ENCODE measurements around the gene TOX3.

Gene TOX3

DNA sequence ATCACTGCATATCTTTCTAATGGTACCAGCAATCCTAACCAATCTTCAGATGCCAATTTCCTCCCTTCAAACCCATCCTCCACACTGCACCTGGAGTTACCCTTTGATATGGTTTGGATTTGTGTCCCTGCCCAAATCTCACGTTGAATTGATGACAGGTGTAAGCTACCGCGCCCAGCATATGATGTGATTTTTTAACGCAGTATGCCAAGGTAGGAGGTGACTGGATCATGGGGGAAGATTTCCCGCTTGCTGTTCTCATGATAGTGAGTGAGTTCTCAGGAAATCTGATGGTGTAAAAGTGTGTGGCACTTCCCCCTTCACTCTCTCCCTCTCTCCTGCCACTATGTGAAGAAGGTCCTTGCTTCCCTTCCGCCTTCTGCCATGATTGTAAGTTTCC is 57.0 kb downstream of the TOX3 start:
- DNase-seq: no peak

DNA sequence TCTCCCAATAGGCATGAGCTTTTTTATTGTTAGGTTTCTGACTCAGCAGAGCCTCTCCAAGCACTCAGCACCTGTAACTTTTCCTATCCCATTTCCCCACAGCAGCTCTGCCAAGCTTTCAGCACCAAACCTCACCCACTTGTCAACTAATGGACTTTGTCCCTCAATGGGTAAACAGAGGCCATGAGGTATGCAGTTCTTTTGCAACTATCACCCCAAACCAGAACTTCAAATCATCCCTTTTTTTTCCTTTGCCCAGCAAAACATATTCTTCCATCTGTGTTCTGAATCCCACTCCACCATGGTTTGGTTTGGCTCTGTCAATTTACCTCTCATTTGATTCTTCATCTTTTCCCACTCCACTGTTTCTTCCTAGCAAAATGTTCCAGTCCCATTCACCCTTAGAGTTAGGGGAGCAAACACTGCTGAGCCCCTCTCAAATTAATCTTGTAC is 58.1 kb downstream of the TOX3 start:
- DNase-seq: no peak

DNA sequence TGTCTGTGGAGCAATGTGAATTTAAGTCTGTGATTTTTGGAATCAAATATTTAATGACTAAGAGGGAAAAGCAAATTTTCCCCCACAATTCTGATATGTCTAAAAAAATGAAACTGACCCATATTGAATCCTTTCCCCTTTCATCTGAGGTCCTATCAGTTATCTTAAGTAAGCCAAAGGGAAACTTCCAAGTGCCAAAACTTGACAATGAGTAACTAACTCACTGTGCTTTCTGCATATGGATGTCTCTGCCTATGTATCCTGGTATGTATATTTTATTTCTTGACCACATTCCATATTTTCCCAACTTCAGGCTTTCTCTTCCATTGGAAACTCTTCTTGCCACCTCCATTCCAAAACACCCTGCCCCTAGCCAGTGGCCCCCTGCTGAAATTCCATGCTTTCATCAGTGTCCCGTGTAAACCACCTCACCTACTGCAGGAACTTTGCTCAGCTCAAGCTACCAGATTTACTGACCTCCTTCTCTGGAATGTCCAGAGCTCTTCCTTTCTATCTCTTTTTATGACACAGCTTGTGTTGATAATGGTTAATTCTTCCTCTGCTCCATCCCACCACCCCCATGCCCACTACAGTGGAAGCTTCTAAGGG is 59.0 kb downstream of the TOX3 start:
- DNase-seq: no peak

DNA sequence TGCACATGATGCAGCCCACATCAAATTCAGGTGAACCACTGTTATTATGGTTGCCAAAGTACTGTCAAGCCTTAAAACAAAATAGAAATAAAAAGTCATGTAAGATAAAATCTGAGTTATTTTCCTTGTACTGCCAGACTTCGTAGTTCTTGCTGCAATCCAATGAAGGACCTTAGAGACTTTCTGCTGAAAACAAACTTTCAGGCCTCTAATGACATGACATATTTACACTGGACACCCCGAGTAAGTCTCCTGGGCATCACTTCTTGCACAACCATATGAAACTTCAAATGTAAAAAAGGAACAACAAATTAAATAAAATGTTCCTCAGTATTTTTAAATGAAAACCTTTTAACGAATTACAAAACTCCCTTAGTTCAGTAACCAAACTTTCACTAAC is 66.7 kb downstream of the TOX3 start:
- no peak for DNase-seq

DNA sequence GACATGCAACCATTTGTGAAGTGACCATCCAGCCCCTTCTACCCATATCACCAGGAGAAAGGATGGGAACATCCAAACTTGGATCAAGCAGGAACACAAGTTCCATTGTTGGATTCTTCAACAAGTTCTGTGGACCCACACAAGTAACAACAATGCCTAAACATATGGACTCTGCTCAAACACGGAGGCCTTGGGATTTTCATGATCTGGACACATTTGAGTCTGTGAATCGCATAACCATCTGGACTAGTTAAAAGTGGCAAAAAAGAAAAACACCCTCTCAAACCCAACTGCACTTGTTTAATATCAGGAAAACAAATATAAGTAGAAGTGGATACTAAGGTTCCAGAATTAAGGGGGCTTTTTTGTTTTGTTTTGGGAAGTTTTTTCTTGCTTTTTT is 70.8 kb downstream of the TOX3 start:
- no peak for DNase-seq

DNA sequence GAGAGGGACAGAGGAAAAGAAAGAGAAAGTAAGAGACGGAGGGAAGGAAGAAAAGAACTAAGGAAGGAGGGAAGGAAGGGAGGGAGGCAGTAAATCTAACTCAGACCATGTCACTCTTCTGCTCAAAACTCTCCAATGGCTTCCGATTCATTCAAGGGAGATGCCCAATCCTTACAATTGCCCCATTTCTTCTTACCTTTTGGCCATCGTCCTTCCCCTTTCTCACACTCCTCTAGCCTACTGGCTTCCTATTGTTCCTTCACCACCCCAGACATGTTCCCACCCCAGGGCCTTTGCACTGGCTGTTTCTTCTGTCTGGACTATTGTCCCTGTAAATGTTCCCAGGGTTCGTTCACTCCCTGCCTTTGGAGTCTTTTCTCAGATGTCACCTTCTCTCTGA is 72.3 kb downstream of the TOX3 start:
- no peak for DNase-seq

DNA sequence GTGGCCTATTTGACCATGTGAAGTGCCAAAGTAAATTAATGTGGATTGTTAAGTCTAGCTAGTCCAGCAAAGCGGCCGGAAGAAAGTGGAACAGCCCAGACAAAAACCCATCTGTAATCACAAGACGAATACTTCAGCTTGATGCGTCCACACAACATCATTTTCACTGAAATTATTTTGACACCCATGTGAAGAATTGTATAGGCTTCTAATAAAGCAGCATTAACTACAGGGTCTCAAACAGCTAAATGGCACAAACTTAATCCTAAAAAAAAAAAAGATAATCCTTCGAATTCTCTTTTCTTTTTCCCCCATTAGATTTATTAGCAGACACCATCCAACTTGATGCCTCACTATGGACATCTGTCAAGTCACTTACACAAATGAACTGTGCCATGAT is 73.8 kb downstream of the TOX3 start:
- no peak for DNase-seq

DNA sequence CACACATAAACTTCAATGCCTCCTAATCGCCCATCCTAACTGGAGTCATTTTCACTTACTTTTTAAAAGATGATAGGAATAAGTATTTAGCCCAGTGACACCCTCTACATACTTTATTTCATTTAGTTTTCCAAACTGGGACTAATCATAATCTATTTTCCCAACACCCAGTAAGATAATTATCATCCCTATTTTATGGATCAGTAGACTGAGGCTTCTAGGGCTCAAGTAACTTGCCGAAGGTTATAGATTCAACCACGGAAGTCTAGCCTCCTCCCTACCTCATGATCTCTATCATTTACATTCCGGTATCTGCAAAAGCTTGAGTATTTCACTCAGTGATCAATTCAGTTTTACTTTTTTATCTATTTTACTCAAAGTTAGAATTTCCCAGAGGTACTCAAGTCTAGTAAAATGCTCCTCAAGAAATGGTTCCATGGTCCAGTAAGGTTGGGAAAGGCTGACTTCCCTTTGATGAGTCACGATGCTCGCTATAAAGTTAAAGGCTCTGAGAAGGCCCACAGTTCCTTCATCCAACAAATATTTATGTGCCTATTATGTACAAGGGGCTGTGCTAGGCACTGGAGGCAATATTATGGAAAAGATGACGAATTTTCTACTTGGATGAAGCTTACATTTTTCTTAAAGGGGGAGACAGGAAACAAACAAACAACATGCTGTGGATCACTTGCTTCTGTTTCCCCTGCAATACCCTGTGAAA is 75.1 kb downstream of the TOX3 start:
- no peak for DNase-seq

DNA sequence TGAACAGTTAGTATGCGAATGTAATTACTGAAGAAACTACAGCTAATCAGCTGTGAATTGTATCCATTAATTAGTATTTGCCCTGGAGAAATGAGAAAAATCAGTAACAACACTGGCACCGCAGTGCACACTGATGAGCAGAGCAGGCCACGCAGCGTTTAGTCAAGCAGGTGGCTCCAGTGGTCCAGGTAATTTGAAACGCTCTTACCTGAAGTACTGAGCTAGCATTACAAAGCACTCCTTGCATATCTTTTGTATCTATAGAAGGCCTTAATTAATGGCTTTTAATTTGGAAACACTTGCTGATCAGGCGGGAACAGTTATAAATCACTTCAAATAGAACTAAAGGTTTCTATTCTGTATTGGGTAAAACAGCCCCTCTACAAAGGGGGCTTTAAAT is 76.4 kb downstream of the TOX3 start:
- no peak for DNase-seq

DNA sequence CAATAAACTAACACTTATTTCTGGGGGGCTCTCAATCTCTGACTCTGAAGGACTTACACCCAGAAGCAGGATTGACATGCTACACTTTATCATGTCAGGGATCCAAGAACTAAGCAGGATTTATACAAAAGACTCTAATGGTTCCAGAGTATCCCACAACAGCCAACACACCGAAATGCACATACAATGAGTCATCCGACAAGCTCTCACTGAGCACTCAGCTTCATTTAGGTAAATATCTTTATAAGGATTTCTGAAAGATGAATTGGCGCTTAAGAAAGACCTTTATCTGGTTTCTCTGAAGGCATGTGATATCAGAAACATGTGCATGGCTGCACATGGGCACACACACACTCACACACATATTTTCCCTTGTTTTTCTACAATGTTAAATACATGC is 77.2 kb downstream of the TOX3 start:
- DNase-seq: no peak

DNA sequence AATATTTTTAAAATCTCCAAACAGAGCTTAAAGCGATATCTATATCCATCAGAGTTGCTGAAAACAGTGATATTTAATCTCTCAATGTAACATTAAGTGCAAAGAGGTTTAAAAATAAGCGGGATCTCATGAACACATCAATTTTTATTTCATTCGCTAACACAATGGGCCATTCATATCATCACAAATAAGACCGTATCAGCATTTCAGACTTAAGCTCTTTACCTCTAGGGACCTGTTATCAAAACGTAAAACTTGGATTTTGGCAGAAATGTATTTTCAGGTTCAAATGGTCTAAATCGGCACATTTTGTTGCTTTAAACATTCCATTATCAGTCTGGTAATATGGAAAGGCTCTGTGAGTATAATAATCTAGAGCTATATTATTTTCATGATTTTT is 77.9 kb downstream of the TOX3 start:
- DNase-seq: no peak

DNA sequence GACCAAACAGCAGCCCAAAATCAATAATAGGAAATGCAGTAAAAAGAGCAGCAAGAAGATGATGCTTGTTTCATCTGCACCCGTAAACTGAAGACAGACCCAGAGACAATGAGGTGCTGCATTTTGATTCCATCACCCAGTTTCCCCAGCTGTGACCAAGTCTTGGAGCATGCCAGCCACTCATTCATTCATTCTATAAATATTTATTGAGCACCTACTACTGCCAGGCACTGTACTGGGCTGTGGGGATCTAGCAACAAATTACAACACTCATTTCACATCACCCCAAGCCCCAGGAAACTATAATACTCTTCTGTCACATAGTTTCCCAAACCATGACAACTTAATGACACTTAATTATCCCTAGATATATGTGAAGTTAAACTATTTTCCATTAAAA is 79.2 kb downstream of the TOX3 start:
- no peak for DNase-seq

DNA sequence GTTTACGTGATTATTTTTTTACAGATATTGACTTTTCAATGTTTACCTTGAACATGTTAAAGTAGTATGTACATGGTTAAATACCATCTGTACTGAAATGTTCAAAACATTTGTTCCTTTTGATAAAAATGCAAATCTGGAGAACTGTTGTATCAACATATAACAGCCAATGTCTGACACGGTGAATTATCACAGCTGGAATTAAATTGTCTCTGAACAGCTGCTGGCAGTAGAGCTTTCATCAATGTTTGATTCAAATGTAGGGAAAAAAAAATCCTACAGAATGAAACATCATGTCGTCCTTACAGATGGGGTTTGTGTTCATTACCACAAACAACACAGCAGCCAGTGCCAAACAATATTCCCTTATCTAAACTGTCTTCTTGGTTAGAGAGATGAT is 79.9 kb downstream of the TOX3 start:
- no peak for DNase-seq

DNA sequence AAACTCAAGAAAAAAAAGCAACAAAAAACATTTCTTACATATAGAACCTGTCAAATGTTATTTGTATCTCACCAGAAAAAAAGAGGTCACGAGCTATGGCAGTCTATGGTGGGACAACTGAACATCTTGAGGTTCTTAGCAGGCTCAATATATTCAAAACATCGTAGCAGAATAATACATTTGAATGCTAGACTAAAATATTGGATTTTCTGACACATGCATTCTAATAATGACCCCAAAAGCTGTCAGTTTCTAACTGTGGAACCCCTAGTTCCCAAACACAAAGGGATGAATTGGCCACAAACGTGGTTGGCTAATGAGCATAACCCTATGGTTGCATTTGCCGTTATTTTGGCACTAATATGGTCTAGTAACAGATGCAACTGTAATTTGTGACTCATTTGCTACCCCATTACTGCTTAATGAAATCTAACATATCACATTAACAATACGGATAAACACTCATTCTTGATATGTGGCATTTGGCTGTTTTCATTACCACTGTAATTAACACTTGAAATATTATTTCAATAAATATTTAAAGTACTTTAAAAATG is 81.2 kb downstream of the TOX3 start:
- no peak for DNase-seq

DNA sequence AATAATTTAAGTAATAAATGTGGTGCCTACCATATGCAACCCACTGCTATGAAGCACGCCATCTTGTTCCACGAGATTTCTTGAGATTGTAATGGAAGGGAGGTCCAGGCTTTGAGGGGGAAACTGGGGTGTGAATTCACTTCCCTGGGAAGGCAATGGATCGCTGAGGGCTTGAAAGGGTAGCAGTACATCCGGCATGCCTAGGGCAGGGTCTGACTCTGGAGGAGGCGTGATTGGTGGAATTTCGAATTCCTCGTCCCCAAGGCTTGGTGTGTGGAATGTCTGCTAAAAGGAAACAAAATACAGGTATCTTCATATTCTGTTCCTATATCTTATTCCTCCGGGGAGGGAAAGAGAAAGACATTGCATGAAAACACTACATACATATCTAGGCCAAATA is 83.0 kb downstream of the TOX3 start:
- no peak for DNase-seq

DNA sequence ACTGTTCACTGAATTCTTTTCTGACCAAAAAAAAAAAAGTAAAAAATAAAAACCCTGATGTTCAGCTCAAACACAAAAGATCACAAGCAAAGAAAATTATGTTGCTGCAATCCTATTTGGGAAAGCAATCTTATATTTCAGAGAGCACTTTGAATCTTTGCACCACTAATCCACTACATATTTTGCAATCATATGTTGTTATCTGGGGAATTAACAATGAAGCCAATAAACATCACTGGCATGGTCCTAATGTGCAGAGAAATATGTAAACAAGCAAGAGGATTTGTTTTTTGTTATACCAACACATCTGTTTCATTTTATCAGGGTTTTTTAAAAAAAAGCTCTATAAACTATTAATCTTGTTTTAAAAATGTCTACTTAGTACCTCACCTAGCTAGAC is 84.1 kb downstream of the TOX3 start:
- DNase-seq: no peak

DNA sequence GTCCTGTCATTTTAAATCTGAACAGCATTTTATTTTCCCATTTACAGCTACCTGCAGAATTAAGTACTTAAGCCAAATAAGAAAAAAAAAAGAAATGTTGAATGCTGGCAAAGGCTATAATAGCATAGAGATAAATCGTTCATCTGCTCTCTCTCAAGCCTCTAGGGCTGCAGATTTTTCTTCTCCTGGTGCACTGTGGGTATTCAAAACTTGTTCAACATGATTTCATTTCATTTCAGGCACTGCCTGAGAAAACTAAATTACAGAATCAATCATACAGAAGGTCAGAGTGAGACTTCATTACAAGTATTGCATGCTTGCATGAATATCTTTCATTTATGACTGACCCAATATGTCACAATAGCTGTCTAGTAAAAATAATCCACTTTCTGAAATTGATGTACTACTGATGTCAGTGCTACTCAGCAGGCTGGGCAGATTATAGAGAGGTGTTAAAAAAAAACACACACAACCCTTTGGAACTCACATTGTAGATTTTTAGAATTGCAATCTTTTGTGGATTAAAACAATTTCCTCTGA is 86.2 kb downstream of the TOX3 start:
- no peak for DNase-seq

DNA sequence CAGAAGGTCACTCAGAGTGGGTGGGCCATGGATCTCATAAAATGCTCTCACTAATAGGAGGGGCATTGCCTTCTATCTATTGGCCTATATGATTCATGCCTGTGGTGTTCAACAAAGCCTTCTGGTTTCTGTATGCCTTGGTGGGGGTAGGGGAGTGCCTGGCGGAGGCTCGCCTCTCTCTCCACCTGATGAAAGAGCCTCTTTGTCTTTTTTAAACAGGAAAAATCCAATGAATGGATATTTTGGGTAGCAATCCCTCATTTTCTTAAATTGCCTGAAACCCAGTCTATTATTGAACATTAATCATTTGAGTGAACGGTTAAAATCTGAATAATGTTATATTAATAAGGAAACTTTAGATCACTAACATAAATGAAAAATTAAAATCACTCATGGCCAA is 90.6 kb downstream of the TOX3 start:
- DNase-seq: no peak

DNA sequence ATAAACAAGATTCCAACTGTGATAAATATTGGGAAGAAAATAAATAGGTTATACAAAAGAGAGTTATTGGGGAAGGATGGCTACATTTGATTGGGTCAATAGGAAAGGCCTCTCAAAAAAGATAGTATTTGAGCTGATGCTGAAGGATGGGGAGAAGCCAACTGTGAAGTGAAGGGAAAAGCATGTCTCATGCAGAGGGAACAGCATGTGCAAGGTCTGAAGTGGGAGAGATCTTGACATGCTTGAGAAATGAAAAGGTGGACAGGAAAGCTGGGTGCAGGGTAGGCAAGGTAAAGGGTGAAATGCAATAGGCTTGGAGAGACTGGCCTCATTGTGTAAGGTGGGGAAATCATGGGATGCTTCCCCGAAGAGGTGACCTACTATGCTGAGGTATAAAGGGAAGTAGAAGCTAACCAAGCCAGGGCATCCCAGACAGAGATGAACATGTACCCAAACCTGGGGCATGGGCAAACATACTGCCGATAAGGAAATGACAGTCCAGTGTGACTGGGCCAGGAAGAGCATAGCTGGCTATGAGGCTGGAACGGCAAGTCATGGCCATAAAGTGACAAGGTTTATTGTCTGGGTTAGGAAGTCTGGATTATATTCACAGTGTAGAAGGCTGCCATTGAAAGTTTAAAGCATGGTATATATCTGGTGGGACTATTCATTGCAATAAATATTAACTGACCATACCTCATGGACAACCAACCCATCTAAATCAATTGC is 91.2 kb downstream of the TOX3 start:
- DNase-seq: no peak

DNA sequence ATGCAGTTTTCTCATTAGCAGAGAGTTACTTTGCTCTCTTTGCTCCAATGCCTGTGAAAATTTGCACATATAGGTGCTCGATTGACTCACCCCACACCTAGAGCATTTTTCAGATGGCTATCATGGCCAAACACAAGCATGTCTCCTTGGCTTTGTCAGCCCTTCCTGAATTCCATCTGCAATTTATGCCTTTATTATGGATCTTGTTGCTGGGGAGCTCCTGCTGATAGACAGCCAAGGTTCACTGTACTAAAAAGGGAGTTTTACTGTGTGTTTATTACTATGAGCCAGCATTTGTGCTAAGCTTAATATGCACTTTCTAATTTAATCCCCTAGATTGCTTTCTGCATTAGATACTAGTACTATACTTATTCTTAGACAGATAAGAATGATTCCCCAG is 93.3 kb downstream of the TOX3 start:
- DNase-seq: no peak

DNA sequence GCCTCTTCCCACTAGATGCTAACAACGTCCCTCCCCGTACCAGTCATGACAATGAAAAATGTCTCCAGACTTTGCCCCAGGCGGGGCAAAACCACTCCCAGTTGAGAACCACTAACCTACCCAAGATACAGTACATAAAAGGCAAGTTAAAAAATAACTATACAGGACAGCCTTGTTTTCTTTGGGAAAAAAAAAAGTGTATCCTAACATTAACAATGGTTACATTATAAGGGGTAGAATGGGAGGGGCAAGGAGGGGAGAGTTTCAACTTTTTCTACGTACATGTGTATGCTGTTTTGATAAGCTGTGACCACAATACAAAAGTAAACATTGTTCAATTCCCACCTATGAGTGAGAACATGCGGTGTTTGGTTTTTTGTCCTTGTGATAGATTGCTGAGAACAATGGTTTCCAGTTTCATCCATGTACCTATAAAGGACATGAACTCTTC is 94.9 kb downstream of the TOX3 start:
- DNase-seq: no peak

DNA sequence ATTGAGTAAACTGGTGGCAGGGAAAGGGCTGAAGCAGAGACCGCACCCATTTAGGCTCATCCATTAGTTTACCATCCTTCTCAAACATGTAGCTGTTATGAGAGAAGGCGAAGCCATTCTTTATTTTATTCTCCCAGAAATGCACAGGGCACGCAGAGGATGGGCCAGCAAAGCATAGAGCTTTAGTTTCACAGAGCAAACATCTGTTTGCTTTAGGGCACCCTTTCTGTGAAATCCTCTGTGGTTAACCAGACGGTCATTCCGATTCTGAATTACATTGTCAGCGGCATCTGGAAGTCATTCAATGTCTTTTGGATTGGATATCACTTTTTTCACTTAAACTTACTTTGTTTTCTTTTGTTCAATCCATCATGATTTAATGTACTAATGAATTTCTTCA is 96.0 kb downstream of the TOX3 start:
- no peak for DNase-seq

DNA sequence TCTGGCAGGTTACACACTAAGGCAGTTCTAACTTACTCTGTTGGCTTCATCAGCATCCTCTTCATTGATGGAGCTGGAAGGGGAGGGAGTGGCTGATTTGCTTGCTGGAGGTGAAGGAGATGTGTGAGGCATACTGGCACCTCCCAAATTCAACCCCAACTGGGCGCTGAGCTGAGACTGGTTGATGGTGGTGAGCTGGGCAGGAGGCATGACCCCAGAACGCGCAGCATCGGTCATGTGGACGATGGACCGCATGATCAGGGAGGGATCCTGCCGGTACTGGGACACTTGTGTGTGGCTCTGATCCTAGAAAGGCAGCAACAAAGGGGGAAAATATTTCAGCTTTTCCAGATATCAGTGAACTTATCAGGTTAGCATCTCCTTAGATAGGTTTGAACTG is 96.7 kb downstream of the TOX3 start:
- no peak for DNase-seq

DNA sequence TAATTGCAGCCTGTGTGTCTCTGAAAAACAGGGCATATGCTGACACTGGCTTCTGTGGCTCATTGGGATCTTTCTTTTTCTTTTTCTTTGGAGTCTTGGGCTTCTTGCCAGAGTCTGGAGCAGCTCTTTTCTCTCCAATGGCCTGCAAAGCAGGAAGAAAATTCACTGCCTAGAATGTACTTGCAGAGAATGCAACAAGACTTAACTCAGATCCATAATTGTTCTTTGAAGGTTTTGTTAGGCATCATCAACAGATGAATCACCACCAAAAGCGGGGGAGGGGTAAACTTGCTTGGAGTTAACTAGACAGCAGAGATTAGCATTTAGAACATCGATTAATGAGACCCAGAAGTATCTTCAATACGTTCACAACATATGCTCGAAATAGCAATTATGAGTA is 100.9 kb downstream of the TOX3 start:
- DNase-seq: no peak

All from EL (cell line).